Measurements from ENCODE around the gene HNRNPUL1. TPM values are rescaled to one million over a fixed set of nuclear protein-coding genes. Genes with fewer than 3 reads are reported as not detected.
A peak's percentile ranks its signal among the peaks of the same experiment; 100 is the strongest.

HNRNPUL1 gene
- total RNA-seq, 1 experiment from 2014 or later = 266 TPM

DNA sequence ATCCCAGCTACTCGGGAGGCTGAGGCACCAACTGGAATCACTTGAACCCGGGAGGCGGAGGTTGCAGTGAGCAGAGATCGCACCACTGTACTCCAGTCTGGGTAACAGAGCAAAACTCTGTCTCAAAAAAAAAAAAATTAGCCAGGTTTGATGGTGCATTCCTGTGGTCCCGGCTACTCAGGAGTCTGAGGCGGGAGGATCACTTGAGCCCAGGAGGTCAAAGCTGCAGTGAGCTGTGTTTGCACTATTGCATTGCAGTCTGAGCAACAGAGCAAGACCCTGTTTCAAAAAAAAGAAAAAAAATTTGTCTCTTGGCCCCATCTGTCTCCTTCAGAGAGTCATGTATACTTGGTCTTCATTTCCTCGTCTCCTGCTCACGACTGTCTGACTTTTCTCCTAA is 47.4 kb downstream of the HNRNPUL1 start:
- H3K4me2 ChIP-seq = peak overlapping the region; percentile 89
- TF ChIP-seq CTCF (conservative IDR thresholded peaks at IDR 0.05) = no peak
- no peak for TF ChIP-seq EZH2 (IDR thresholded peaks at IDR 0.05; ENCODE audit: low read depth)
- H3K27ac ChIP-seq = no peak overlapping the region
- H3K79me2 ChIP-seq (ENCODE audit: low read depth) = peaks cover 25% of the 10 kb centered on the region
- no peak for DNase-seq
- 0 out of 2 replicates have a peak, but pooled peaks cover 4% of the 10 kb centered on the region for H3K36me3 ChIP-seq (ENCODE audit: low read depth)
- POLR2A ChIA-PET (ENCODE audit: unreplicated experiment) = interaction anchor here (0.6 to 0.7 kb wide), 2 partner anchors 10 to 17 kb away, joined by 3 read pairs; no protein-coding TSS in a partner anchor
- H3K4me1 ChIP-seq (replicated peaks; ENCODE audit: insufficient read depth) = peaks cover 16% of the 10 kb centered on the region
- H3K4me3 ChIP-seq = peak overlapping the region; percentile 88; the same call in 1 of the 2 replicates
- H2AFZ ChIP-seq = no peak overlapping the region
- intact Hi-C loops (cut with micrococcal nuclease; ENCODE audit: unreplicated experiment) = no loop called here
- no peaks in the 10 kb centered on the region for H3K9me2 ChIP-seq (ENCODE audit: insufficient read depth)
- H3F3A ChIP-seq (ENCODE audit: insufficient read depth, low read depth) = peaks cover 38% of the 10 kb centered on the region
- 0 out of 2 replicates have a peak, but pooled peaks cover 7% of the 10 kb centered on the region for H4K20me1 ChIP-seq (ENCODE audit: insufficient read depth)
- BruUV-seq (replicated peaks) = no TSS peak
- CTCF ChIA-PET = no interaction called here
- H3K27me3 ChIP-seq (ENCODE audit: insufficient read depth, low read depth) = no peaks in the 10 kb centered on the region
- no peaks in the 10 kb centered on the region for H3K9me3 ChIP-seq (ENCODE audit: insufficient read depth, low read depth)

DNA sequence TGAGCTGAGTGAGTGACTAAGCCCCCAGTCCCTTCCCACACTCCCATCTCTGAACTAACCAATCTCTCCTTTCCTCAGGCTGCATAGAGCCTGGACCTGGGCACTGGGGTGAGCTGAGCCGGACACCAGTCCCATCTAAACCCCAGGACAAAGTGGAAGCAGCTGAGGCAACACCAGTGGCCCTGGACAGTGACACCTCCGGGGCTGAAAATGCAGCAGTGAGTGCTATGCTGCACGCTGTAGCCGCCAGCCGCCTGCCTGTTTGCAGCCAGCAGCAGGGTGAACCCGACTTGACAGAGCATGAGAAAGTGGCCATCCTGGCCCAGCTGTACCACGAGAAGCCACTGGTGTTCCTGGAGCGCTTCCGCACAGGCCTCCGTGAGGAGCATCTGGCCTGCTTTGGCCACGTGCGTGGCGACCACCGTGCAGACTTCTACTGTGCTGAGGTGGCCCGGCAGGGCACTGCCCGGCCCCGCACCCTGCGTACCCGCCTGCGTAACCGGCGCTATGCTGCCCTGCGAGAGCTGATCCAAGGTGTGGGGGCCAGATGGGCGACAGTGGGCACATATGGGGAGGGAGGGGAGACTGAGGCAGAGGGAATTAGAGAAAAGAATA is 52.2 kb downstream of the HNRNPUL1 start:
- no peak overlapping the region for H2AFZ ChIP-seq
- H3K36me3 ChIP-seq (ENCODE audit: low read depth) = 0 out of 2 replicates have a peak, but pooled peaks cover 4% of the 10 kb centered on the region
- peaks cover 10% of the 10 kb centered on the region; the same call in 1 of the 2 replicates for H4K20me1 ChIP-seq (ENCODE audit: insufficient read depth)
- peaks cover 5% of the 10 kb centered on the region for H3K4me1 ChIP-seq (replicated peaks; ENCODE audit: insufficient read depth)
- H3F3A ChIP-seq (ENCODE audit: insufficient read depth, low read depth) = no peaks in the 10 kb centered on the region
- no peak for DNase-seq
- CTCF ChIA-PET = interaction anchor here (0.6 kb wide), 1 partner anchor 112 kb away, joined by 5 read pairs; no protein-coding TSS in a partner anchor
- intact Hi-C loops (cut with micrococcal nuclease; ENCODE audit: unreplicated experiment) = no loop called here
- H3K79me2 ChIP-seq (ENCODE audit: low read depth) = peaks cover 17% of the 10 kb centered on the region
- H3K27me3 ChIP-seq (ENCODE audit: insufficient read depth, low read depth) = no peaks in the 10 kb centered on the region
- TF ChIP-seq CTCF (conservative IDR thresholded peaks at IDR 0.05) (no peak), EZH2 (IDR thresholded peaks at IDR 0.05; ENCODE audit: low read depth) (no peak)
- no peak overlapping the region for H3K4me3 ChIP-seq
- POLR2A ChIA-PET (ENCODE audit: unreplicated experiment) = no interaction called here
- H3K4me2 ChIP-seq = no peak overlapping the region
- no TSS peak for BruUV-seq (replicated peaks)
- H3K9me3 ChIP-seq (ENCODE audit: insufficient read depth, low read depth) = no peaks in the 10 kb centered on the region
- no peaks in the 10 kb centered on the region for H3K9me2 ChIP-seq (ENCODE audit: insufficient read depth)
- no peak overlapping the region for H3K27ac ChIP-seq

- intact Hi-C loops (cut with micrococcal nuclease; ENCODE audit: unreplicated experiment) = no loop called here
- no peaks in the 10 kb centered on the region for H3K27me3 ChIP-seq (ENCODE audit: insufficient read depth, low read depth)
- H3K4me3 ChIP-seq = no peak overlapping the region
- H3K27ac ChIP-seq = no peak overlapping the region
- H3K4me1 ChIP-seq (replicated peaks; ENCODE audit: insufficient read depth) = no peaks in the 10 kb centered on the region; the same call in 1 of the 2 replicates
- peaks cover 7% of the 10 kb centered on the region; the same call in 1 of the 2 replicates for H4K20me1 ChIP-seq (ENCODE audit: insufficient read depth)
- no peak for DNase-seq
- ChIA-PET POLR2A (ENCODE audit: unreplicated experiment) (no interaction called here), CTCF (no interaction called here)
- H2AFZ ChIP-seq = no peak overlapping the region
- no peaks in the 10 kb centered on the region for H3K36me3 ChIP-seq (ENCODE audit: low read depth)
- H3F3A ChIP-seq (ENCODE audit: insufficient read depth, low read depth) = peaks cover 14% of the 10 kb centered on the region; the same call in 1 of the 2 replicates
- no peaks in the 10 kb centered on the region for H3K9me3 ChIP-seq (ENCODE audit: insufficient read depth, low read depth)
- H3K9me2 ChIP-seq (ENCODE audit: insufficient read depth) = no peaks in the 10 kb centered on the region
- no peak overlapping the region for H3K4me2 ChIP-seq
- BruUV-seq (replicated peaks) = no TSS peak
- no peak for TF ChIP-seq CTCF (conservative IDR thresholded peaks at IDR 0.05)
- TF ChIP-seq EZH2 (IDR thresholded peaks at IDR 0.05; ENCODE audit: low read depth) = no peak
- H3K79me2 ChIP-seq (ENCODE audit: low read depth) = no peaks in the 10 kb centered on the region; the same call in 1 of the 2 replicates
Observed at GRCh38 chr19:41318696-41319499, 54.7 kb downstream of the HNRNPUL1 start.
